ENCODE measurements around the gene HILPDA. TPM values are rescaled to one million over a fixed set of nuclear protein-coding genes. Genes with fewer than 3 reads are reported as not detected.

The HILPDA gene
- total RNA-seq, 6 experiments from 2014 or later = 1.8 to 60.6 (median 3.6) TPM

Small RNA genes lying within 50 kb of the gene (small RNA-seq; reads per million reads assigned to genes)
- 0 reads per million in 2 experiments for gene AC010655.1
- 0 reads per million in 2 experiments for gene AC010655.2
- gene RF00017 = 0 reads per million in 2 experiments
- 0 reads per million in 2 experiments for gene RNU7-54P

Other genes with a start within 250 kb of the HILPDA start
- gene LEP, start 214.6 kb upstream of the HILPDA start, total RNA-seq = not detected
- gene RBM28, start 112.0 kb upstream of the HILPDA start, total RNA-seq = 10 to 100 TPM in 5 of 6 experiments, 1 to 10 TPM in 1; 9.0 to 17.4 (median 11.1) TPM
- under 1 TPM in 4 of 6 experiments, not detected in 2; 0.11 to 0.32 (median 0.18) TPM for gene PRRT4, start 94.2 kb upstream of the HILPDA start, total RNA-seq
- 1 to 10 TPM; 3.0 to 9.8 (median 5.5) TPM for gene IMPDH1, start 45.9 kb upstream of the HILPDA start, total RNA-seq
- gene METTL2B, start 20.9 kb downstream of the HILPDA start, total RNA-seq = 10 to 100 TPM; 10.8 to 15.1 (median 13.6) TPM
- gene GARIN1A, start 216.4 kb downstream of the HILPDA start, total RNA-seq = 1 to 10 TPM in 1 of 6 experiments, under 1 TPM in 5; 0.06 to 1.3 (median 0.48) TPM